Neural progenitor cell (in vitro differentiated cells): ENCODE measurements around the gene KPNA4. TPM values are rescaled to one million over a fixed set of nuclear protein-coding genes. Genes with fewer than 3 reads are reported as not detected.

ENCODE experiments used
- DNase-seq: peaks from one replicate; pipeline ENCODE4 v3.0.0-alpha.2; 2016; ENCODE audit warnings: low spot score
- H2AFZ ChIP-seq: fragments of 200-600 bp; sonication (generic); replicated peaks from 2 replicates; pipeline ENCODE4 v1.6.1; 2016; ENCODE audit warnings: antibody characterized with exemption
- H3F3A ChIP-seq: fragments of 200-600 bp; sonication (generic); 2 replicates; pipeline ENCODE4 v1.6.1; 2016; ENCODE audit warnings: antibody characterized with exemption, low read depth
- H3K27ac ChIP-seq: fragments of 200-600 bp; sonication (generic); 2 replicates; pipeline ENCODE4 v1.5.1; 2016; ENCODE audit warnings: mild to moderate bottlenecking
- H3K27me3 ChIP-seq: fragments of 200-600 bp; sonication (generic); 2 replicates; pipeline ENCODE4 v1.6.1; 2016; ENCODE audit warnings: mild to moderate bottlenecking, moderate library complexity
- H3K36me3 ChIP-seq: fragments of 200-600 bp; sonication (generic); 2 replicates; pipeline ENCODE4 v1.5.1; 2016
- H3K4me1 ChIP-seq: fragments of 200-600 bp; sonication (generic); 2 replicates; pipeline ENCODE4 v1.6.1; 2016; ENCODE audit warnings: mixed run types
- H3K4me2 ChIP-seq: fragments of 200-600 bp; sonication (generic); 2 replicates; pipeline ENCODE4 v1.6.1; 2016
- H3K4me3 ChIP-seq: fragments of 200-600 bp; sonication (generic); 2 replicates; pipeline ENCODE4 v1.5.1; 2016
- H3K79me2 ChIP-seq: fragments of 200-600 bp; sonication (generic); 2 replicates; pipeline ENCODE4 v1.6.1; 2016; ENCODE audit warnings: low read depth
- H3K9ac ChIP-seq: fragments of 200-600 bp; sonication (generic); 2 replicates; pipeline ENCODE4 v1.6.1; 2016
- H3K9me3 ChIP-seq: fragments of 200-600 bp; sonication (generic); 2 replicates; pipeline ENCODE4 v1.5.1; 2016; ENCODE audit warnings: low read depth
- H4K20me1 ChIP-seq: fragments of 200-600 bp; sonication (generic); 2 replicates; pipeline ENCODE4 v1.6.1; 2016; ENCODE audit warnings: low read depth
- H3K27ac Mint-ChIP-seq: 3 replicates; pipeline ENCODE4 v1.8.0; 2021; ENCODE audit warnings: mixed read lengths
- H3K27me3 Mint-ChIP-seq: 2 replicates; pipeline ENCODE4 v1.8.0; 2022; ENCODE audit warnings: low read depth, mild to moderate bottlenecking, inconsistent platforms, moderate library complexity, mixed read lengths; ENCODE audit not compliant: insufficient read depth
- H3K36me3 Mint-ChIP-seq: 3 replicates; pipeline ENCODE4 v1.8.0; 2021; ENCODE audit warnings: mixed read lengths
- H3K4me1 Mint-ChIP-seq: 3 replicates; pipeline ENCODE4 v1.8.0; 2021; ENCODE audit warnings: mixed read lengths
- H3K4me3 Mint-ChIP-seq: 3 replicates; pipeline ENCODE4 v1.8.0; 2021; ENCODE audit warnings: mild to moderate bottlenecking, moderate library complexity, mixed read lengths
- H3K9me3 Mint-ChIP-seq: 3 replicates; pipeline ENCODE4 v1.8.0; 2020; ENCODE audit warnings: mixed read lengths
- EZH2 ChIP-seq: fragments of 200-600 bp; sonication (generic); IDR thresholded peaks from 2 replicates; pipeline ENCODE4 v1.6.1; 2017; ENCODE audit warnings: antibody characterized with exemption, mild to moderate bottlenecking, moderate library complexity
- EZH2phosphoT487 ChIP-seq: fragments of 200-600 bp; sonication (generic); IDR thresholded peaks from 2 replicates; pipeline ENCODE4 v1.6.1; 2017; ENCODE audit warnings: antibody characterized with exemption
- total RNA-seq: library from RNA; depleted of rRNA; stranded (reverse); fragments of >200 nt; gene quantifications from 2 replicates; pipeline ENCODE4 v1.2.3, GENCODE V29; 2015; ENCODE audit warnings: low replicate concordance
- TF ChIP-seq, protein P1 (sequence below): fragments of 200-600 bp; sonication (generic); IDR thresholded peaks from 2 replicates; pipeline ENCODE4 v1.5.1; 2017; ENCODE audit warnings: antibody characterized with exemption, mild to moderate bottlenecking

The KPNA4 gene
- total RNA-seq, 1 donor from 2014 or later, result 56.6 TPM

DNA sequence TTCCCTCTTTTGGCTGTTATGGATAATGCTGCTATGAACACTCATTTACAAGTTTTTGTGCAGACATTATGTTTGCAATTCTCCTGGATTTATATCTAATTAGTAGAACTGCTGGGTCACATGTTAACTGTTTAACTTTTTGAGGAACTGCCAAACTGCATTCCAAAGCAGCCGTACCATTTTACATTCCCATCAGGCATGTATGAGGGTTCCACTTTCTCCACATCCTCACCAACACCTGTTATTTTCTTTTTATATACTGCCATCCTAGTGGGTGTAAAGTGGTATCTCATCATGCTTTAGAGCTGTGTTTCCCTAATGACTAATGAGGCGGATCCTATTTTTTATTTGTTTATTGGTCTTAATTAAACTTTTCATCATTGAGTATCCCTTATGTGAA, 9.2 kb downstream of the KPNA4 start:
- peaks cover 43% of the 10 kb centered on the region for H4K20me1 ChIP-seq
- H3K9me3 Mint-ChIP-seq, result peaks cover 75% of the 10 kb centered on the region

DNA sequence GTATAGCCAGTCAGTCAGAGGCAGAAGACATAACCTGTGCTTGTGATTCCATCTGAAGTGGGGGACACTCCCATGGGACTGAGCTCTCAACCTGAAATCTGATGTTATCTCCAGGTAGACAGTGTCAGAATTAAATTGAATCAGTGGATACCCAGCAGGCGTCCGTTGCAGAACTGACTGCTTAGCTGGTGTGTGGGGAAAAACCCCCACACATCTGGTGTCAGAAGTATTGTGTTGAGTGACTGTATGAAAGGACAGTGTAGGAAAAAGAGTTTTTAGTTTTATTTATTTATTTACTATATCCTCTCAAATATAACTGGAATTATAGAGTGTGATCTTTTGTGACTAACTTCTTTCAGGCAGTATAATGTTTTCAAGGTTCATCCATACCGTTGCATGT, 10.4 kb downstream of the KPNA4 start:
- TF ChIP-seq EZH2phosphoT487 (no peak), EZH2 (no peak)
- TF ChIP-seq, protein P1, sequence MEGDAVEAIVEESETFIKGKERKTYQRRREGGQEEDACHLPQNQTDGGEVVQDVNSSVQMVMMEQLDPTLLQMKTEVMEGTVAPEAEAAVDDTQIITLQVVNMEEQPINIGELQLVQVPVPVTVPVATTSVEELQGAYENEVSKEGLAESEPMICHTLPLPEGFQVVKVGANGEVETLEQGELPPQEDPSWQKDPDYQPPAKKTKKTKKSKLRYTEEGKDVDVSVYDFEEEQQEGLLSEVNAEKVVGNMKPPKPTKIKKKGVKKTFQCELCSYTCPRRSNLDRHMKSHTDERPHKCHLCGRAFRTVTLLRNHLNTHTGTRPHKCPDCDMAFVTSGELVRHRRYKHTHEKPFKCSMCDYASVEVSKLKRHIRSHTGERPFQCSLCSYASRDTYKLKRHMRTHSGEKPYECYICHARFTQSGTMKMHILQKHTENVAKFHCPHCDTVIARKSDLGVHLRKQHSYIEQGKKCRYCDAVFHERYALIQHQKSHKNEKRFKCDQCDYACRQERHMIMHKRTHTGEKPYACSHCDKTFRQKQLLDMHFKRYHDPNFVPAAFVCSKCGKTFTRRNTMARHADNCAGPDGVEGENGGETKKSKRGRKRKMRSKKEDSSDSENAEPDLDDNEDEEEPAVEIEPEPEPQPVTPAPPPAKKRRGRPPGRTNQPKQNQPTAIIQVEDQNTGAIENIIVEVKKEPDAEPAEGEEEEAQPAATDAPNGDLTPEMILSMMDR, result no peak
- H3K9me3 ChIP-seq, result peaks cover 10% of the 10 kb centered on the region
- no peak overlapping the region for H3K4me3 ChIP-seq
- H3K79me2 ChIP-seq, result peaks cover 100% of the 10 kb centered on the region
- H3K36me3 ChIP-seq, result peaks cover 7% of the 10 kb centered on the region
- no peak overlapping the region for H3K9ac ChIP-seq
- H3K27me3 Mint-ChIP-seq, result no peaks in the 10 kb centered on the region
- peaks cover 79% of the 10 kb centered on the region for H3K9me3 Mint-ChIP-seq
- DNase-seq, result no peak
- H3K36me3 Mint-ChIP-seq, result peaks cover 78% of the 10 kb centered on the region
- no peak overlapping the region for H3K27ac ChIP-seq
- H3K4me1 Mint-ChIP-seq, result no peaks in the 10 kb centered on the region
- no peak overlapping the region for H3K4me2 ChIP-seq
- H3K27ac Mint-ChIP-seq, result no peak overlapping the region
- H4K20me1 ChIP-seq, result peaks cover 31% of the 10 kb centered on the region
- H3K27me3 ChIP-seq, result no peaks in the 10 kb centered on the region
- H3F3A ChIP-seq, result no peaks in the 10 kb centered on the region
- peaks cover 3% of the 10 kb centered on the region for H3K4me1 ChIP-seq
- no peak overlapping the region for H2AFZ ChIP-seq
- H3K4me3 Mint-ChIP-seq, result no peak overlapping the region

More for the DNA sequence above, 9.2 kb downstream of the KPNA4 start:
- Histone ChIP-seq H3K4me3 (no peak overlapping the region), H3K4me1 (peaks cover 12% of the 10 kb centered on the region), H2AFZ (no peak overlapping the region), H3K9ac (no peak overlapping the region), H3K79me2 (peaks cover 100% of the 10 kb centered on the region), H3K4me2 (no peak overlapping the region), H3K27ac (no peak overlapping the region), H3K27me3 (no peaks in the 10 kb centered on the region), H3K36me3 (no peaks in the 10 kb centered on the region), H3K9me3 (peaks cover 1% of the 10 kb centered on the region), H3F3A (no peaks in the 10 kb centered on the region)
- H3K4me1 Mint-ChIP-seq, result no peaks in the 10 kb centered on the region
- no peak overlapping the region for H3K4me3 Mint-ChIP-seq
- TF ChIP-seq, protein P1, result no peak
- no peak for TF ChIP-seq EZH2
- TF ChIP-seq EZH2phosphoT487, result no peak
- no peak for DNase-seq
- H3K27ac Mint-ChIP-seq, result no peak overlapping the region
- no peaks in the 10 kb centered on the region for H3K27me3 Mint-ChIP-seq
- peaks cover 72% of the 10 kb centered on the region for H3K36me3 Mint-ChIP-seq

DNA sequence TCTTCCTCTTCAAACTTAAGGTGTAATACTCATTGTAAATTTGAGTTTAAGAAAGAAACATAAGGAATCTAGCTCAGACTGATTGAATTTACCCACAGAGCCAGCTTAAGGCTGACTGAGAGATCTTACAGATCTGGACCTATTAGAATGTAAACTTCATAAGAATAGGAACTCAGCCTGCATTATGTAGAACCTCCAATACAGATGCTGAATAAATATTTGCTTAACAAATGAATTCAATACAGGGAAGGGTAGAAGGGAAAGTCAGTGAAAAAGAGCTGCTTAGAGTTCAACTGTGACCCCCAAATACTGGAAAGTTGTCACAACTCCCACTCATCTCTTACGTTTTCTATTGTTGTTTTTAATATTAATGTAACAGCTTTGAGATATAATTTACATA, 11.5 kb downstream of the KPNA4 start:
- no peak overlapping the region for H3K27ac ChIP-seq
- H3K9me3 ChIP-seq, result peaks cover 21% of the 10 kb centered on the region
- H3K4me1 ChIP-seq, result no peaks in the 10 kb centered on the region
- H3K9ac ChIP-seq, result no peak overlapping the region
- H3K4me3 ChIP-seq, result no peak overlapping the region
- Mint-ChIP-seq H3K27ac (no peak overlapping the region), H3K4me1 (no peaks in the 10 kb centered on the region), H3K4me3 (no peak overlapping the region), H3K27me3 (no peaks in the 10 kb centered on the region), H3K9me3 (peaks cover 79% of the 10 kb centered on the region), H3K36me3 (peaks cover 76% of the 10 kb centered on the region)
- H2AFZ ChIP-seq, result no peak overlapping the region
- TF ChIP-seq EZH2, result no peak
- TF ChIP-seq, protein P1, result no peak
- TF ChIP-seq EZH2phosphoT487, result no peak
- H3F3A ChIP-seq, result no peaks in the 10 kb centered on the region
- H3K36me3 ChIP-seq, result peaks cover 19% of the 10 kb centered on the region
- H3K27me3 ChIP-seq, result no peaks in the 10 kb centered on the region
- no peak for DNase-seq
- H3K79me2 ChIP-seq, result peaks cover 100% of the 10 kb centered on the region
- no peak overlapping the region for H3K4me2 ChIP-seq
- H4K20me1 ChIP-seq, result peaks cover 21% of the 10 kb centered on the region
